ENCODE results near the gene SIGLEC7. TPM values are rescaled to one million over a fixed set of nuclear protein-coding genes. Genes with fewer than 3 reads are reported as not detected.

Gene SIGLEC7
- polyA plus RNA-seq, 1 of the 3 experiments (the other 2 are of a cell fraction) = not detected

DNA sequence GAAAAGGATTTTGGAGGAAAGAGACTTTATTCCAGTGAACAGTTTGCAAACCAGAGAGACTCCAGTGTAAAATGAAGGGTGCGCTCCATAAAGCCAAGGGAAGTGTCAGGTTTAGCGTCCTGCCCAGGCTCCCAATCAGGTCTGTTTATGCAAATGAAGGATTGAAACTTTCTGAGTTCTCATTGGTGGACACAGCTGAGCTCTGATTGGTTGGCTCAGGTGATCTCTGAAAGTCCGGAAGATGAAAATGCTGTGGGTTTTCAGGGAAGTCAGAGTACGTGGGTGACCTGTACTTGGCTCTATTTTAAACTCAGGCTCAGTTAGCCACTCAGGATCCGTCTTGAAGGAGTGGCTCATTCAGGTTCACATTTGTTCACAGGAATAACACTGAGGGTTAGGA is 54.1 kb downstream of the SIGLEC7 start:
- H3K36me3 ChIP-seq (replicated peaks in 1 of 2; ENCODE audit: control insufficient read depth in 1 of 2, insufficient read depth in 2 of 2, low read length in 1 of 2) = no peaks in the 10 kb centered on the region
- TF ChIP-seq SIN3A (IDR thresholded peaks at IDR 0.05; ENCODE audit: borderline replicate concordance, low read depth, low read length) (no peak), EZH2phosphoT487 (IDR thresholded peaks at IDR 0.05; ENCODE audit: borderline replicate concordance, low read depth) (no peak), GATA2 (CRISPR knock-in tag; IDR thresholded peaks at IDR 0.05) (no peak), CHD2 (IDR thresholded peaks at IDR 0.05; ENCODE audit: low read length, partially characterized antibody) (no peak), TEAD4 (IDR thresholded peaks at IDR 0.05; ENCODE audit: borderline replicate concordance, insufficient read depth) (no peak), SMC3 (IDR thresholded peaks at IDR 0.05; ENCODE audit: low read depth, low read length) (no peak), RCOR1 (IDR thresholded peaks at IDR 0.05; ENCODE audit: low read length) (no peak), JUND (IDR thresholded peaks at IDR 0.05) (no peak), POLR2AphosphoS5 (IDR thresholded peaks at IDR 0.05; ENCODE audit: low read depth, low read length) (no peak), FOXJ3 (CRISPR knock-in tag; IDR thresholded peaks at IDR 0.05) (no peak), YY1 (IDR thresholded peaks at IDR 0.05; ENCODE audit: low read depth) (no peak), GABPA (IDR thresholded peaks at IDR 0.05; ENCODE audit: low read depth) (no peak), EP300 (IDR thresholded peaks at IDR 0.05; ENCODE audit: borderline replicate concordance in 1 of 2, low read depth in 1 of 2, low read length in 1 of 2) (no peak), TAF1 (IDR thresholded peaks at IDR 0.05; ENCODE audit: borderline replicate concordance, low read depth, low read length) (no peak)
- TF ChIP-seq, protein P1, sequence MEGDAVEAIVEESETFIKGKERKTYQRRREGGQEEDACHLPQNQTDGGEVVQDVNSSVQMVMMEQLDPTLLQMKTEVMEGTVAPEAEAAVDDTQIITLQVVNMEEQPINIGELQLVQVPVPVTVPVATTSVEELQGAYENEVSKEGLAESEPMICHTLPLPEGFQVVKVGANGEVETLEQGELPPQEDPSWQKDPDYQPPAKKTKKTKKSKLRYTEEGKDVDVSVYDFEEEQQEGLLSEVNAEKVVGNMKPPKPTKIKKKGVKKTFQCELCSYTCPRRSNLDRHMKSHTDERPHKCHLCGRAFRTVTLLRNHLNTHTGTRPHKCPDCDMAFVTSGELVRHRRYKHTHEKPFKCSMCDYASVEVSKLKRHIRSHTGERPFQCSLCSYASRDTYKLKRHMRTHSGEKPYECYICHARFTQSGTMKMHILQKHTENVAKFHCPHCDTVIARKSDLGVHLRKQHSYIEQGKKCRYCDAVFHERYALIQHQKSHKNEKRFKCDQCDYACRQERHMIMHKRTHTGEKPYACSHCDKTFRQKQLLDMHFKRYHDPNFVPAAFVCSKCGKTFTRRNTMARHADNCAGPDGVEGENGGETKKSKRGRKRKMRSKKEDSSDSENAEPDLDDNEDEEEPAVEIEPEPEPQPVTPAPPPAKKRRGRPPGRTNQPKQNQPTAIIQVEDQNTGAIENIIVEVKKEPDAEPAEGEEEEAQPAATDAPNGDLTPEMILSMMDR (IDR thresholded peaks at IDR 0.05) = no peak
- TF ChIP-seq, protein P2, sequence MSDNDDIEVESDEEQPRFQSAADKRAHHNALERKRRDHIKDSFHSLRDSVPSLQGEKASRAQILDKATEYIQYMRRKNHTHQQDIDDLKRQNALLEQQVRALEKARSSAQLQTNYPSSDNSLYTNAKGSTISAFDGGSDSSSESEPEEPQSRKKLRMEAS (IDR thresholded peaks at IDR 0.05; ENCODE audit: low read depth) = no peak
- H3K27ac ChIP-seq (ENCODE audit: low read depth in 2 of 2, low read length in 1 of 2) = no peak overlapping the region
- H2AFZ ChIP-seq (ENCODE audit: low read depth) = no peak overlapping the region
- H3K27me3 ChIP-seq (ENCODE audit: insufficient read depth) = peaks cover 89% of the 10 kb centered on the region
- DNase-seq = no peak
- WGBS (ENCODE audit: low lambda C conversion rate) = 14% methylated on average over 5 of the region's 5 CpGs
- no peaks in the 10 kb centered on the region for H3F3A ChIP-seq (replicated peaks; ENCODE audit: insufficient read depth)
- POLR2A ChIA-PET = no interaction called here
- H4K20me1 ChIP-seq (ENCODE audit: insufficient read depth) = no peaks in the 10 kb centered on the region
- no peak overlapping the region for H3K9ac ChIP-seq
- H3K9me2 ChIP-seq = no peaks in the 10 kb centered on the region
- no peaks in the 10 kb centered on the region for H3K4me1 ChIP-seq (ENCODE audit: control insufficient read depth in 1 of 2, insufficient read depth in 2 of 2, low read depth in 1 of 2, low read length in 1 of 2)
- no peaks in the 10 kb centered on the region for H3K9me3 ChIP-seq
- no peak overlapping the region for H3K4me3 ChIP-seq (ENCODE audit: low read depth in 2 of 2, low read length in 1 of 2)
- H3K79me2 ChIP-seq (ENCODE audit: insufficient read depth) = no peaks in the 10 kb centered on the region
- CTCF ChIA-PET = no interaction called here
- H3K4me2 ChIP-seq = no peak overlapping the region

DNA sequence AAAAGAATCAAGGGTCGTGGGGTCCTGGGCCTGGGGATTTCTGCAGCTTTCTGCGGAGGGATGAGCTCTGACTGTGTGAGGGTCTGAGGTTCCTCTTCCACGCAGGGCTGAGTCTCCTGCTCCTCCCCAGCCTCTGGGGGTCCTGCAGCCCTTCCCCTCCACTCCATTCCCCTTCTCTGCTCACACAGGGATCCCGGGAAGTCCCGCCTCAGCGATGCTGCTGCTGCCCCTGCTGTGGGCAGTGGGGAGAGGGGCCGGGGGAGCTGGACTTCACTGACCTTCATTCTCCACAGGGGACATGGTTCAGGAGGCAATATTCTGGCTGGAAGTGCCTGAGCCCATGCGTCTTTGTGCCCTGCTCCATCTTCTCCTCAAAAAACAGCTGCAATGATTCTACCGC is 56.5 kb downstream of the SIGLEC7 start:
- Histone ChIP-seq H3K9ac (no peak overlapping the region), H3K4me3 (ENCODE audit: low read depth in 2 of 2, low read length in 1 of 2) (no peak overlapping the region), H3K27ac (ENCODE audit: low read depth in 2 of 2, low read length in 1 of 2) (no peak overlapping the region), H3K9me3 (no peaks in the 10 kb centered on the region), H3K4me2 (no peak overlapping the region), H2AFZ (ENCODE audit: low read depth) (no peak overlapping the region), H3K4me1 (ENCODE audit: control insufficient read depth in 1 of 2, insufficient read depth in 2 of 2, low read depth in 1 of 2, low read length in 1 of 2) (no peaks in the 10 kb centered on the region), H4K20me1 (ENCODE audit: insufficient read depth) (no peaks in the 10 kb centered on the region), H3K9me2 (peaks cover 4% of the 10 kb centered on the region; the same call in 1 of the 2 replicates), H3K36me3 (replicated peaks in 1 of 2; ENCODE audit: control insufficient read depth in 1 of 2, insufficient read depth in 2 of 2, low read length in 1 of 2) (no peaks in the 10 kb centered on the region), H3K79me2 (ENCODE audit: insufficient read depth) (no peaks in the 10 kb centered on the region), H3K27me3 (ENCODE audit: insufficient read depth) (peaks cover 72% of the 10 kb centered on the region), H3F3A (replicated peaks; ENCODE audit: insufficient read depth) (no peaks in the 10 kb centered on the region)
- DNase-seq = no peak
- WGBS (ENCODE audit: low lambda C conversion rate) = 4% methylated on average over 6 of the region's 9 CpGs
- ChIA-PET POLR2A (no interaction called here), CTCF (no interaction called here)
- no peak for TF ChIP-seq RFX5 (IDR thresholded peaks at IDR 0.05; ENCODE audit: low read length)
- no peak for TF ChIP-seq RAD21 (IDR thresholded peaks at IDR 0.05; ENCODE audit: low read length)
- TF ChIP-seq TEAD4 (IDR thresholded peaks at IDR 0.05; ENCODE audit: borderline replicate concordance, insufficient read depth) = no peak
- TF ChIP-seq, protein P3, sequence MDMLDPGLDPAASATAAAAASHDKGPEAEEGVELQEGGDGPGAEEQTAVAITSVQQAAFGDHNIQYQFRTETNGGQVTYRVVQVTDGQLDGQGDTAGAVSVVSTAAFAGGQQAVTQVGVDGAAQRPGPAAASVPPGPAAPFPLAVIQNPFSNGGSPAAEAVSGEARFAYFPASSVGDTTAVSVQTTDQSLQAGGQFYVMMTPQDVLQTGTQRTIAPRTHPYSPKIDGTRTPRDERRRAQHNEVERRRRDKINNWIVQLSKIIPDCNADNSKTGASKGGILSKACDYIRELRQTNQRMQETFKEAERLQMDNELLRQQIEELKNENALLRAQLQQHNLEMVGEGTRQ (IDR thresholded peaks at IDR 0.05; ENCODE audit: borderline replicate concordance, low read depth, low read length) = no peak
- TF ChIP-seq NFIC (IDR thresholded peaks at IDR 0.05; ENCODE audit: borderline replicate concordance) = no peak
- TF ChIP-seq FOSL2 (IDR thresholded peaks at IDR 0.05; ENCODE audit: borderline replicate concordance, low read depth) = no peak

Data from SK-N-SH (cell line).